Fibroblast of lung (primary cell): ENCODE measurements around the gene CD47. TPM values are rescaled to one million over a fixed set of nuclear protein-coding genes. Genes with fewer than 3 reads are reported as not detected.

ENCODE experiments used
- DNase-seq, 2 donors: peaks; one replicate each; pipeline versions ENCODE4 v3.0.0 to v3.0.0-alpha.2; 2010; ENCODE audit warnings: low read depth in 2 of 2
- H2AFZ ChIP-seq: 2 replicates; pipeline ENCODE4 v1.5.1; 2012; ENCODE audit warnings: low read length, control low read depth, inconsistent platforms
- H3K27ac ChIP-seq: 2 replicates; pipeline ENCODE4 v1.5.1; 2011; ENCODE audit warnings: low read length, control low read depth; ENCODE audit not compliant: insufficient read depth
- H3K27me3 ChIP-seq: 2 replicates; pipeline ENCODE4 v1.5.1; 2011; ENCODE audit warnings: mild to moderate bottlenecking, low read length; ENCODE audit not compliant: control insufficient read depth, insufficient read depth
- H3K36me3 ChIP-seq: 2 replicates; pipeline ENCODE4 v1.5.1; 2011; ENCODE audit warnings: low read length; ENCODE audit not compliant: control insufficient read depth, insufficient read depth
- H3K4me1 ChIP-seq: 2 replicates; pipeline ENCODE4 v1.5.1; 2011; ENCODE audit warnings: low read length; ENCODE audit not compliant: control insufficient read depth, insufficient read depth; ENCODE audit errors: extremely low read depth
- H3K4me2 ChIP-seq: 2 replicates; pipeline ENCODE4 v1.5.1; 2011; ENCODE audit warnings: low read length, control low read depth; ENCODE audit not compliant: insufficient read depth; ENCODE audit errors: extremely low read depth
- H3K4me3 ChIP-seq, 4 experiments: fragments of 200-600 bp in 1 of 4; sonication (generic) in 1 of 4; replicated peaks in 1 of 4; 2 replicates each; pipeline ENCODE4 v1.5.1; 2011 to 2016; ENCODE audit warnings: low read length in 4 of 4, low read depth in 3 of 4, mild to moderate bottlenecking in 3 of 4, control low read depth in 2 of 4, inconsistent platforms in 1 of 4, mixed read lengths in 1 of 4; ENCODE audit not compliant: insufficient read depth in 1 of 4; ENCODE audit errors: control extremely low read depth in 1 of 4
- H3K79me2 ChIP-seq: 2 replicates; pipeline ENCODE4 v1.5.1; 2012; ENCODE audit warnings: mild to moderate bottlenecking, low read length, inconsistent platforms; ENCODE audit not compliant: control insufficient read depth, insufficient read depth
- H3K9ac ChIP-seq: 2 replicates; pipeline ENCODE4 v1.5.1; 2011; ENCODE audit warnings: mild to moderate bottlenecking, low read length, control low read depth; ENCODE audit not compliant: insufficient read depth
- H3K9me3 ChIP-seq: 2 replicates; pipeline ENCODE4 v1.5.1; 2012; ENCODE audit warnings: low read depth, low read length; ENCODE audit not compliant: control insufficient read depth, insufficient read depth
- H4K20me1 ChIP-seq: 2 replicates; pipeline ENCODE4 v1.5.1; 2011; ENCODE audit warnings: low read length; ENCODE audit not compliant: control insufficient read depth, insufficient read depth; ENCODE audit errors: extremely low read depth
- EZH2 ChIP-seq: IDR thresholded peaks from 2 replicates; pipeline ENCODE4 v1.5.1; 2012; ENCODE audit warnings: low read length, control low read depth, mild to moderate bottlenecking; ENCODE audit errors: missing control alignments
- polyA plus RNA-seq, 2 donors: library from polyadenylated mRNA; depleted of rRNA in 1 of 2; stranded (reverse) in 1 of 2; unstranded in 1 of 2; fragments of >200 nt; gene quantifications; 2 replicates each; pipeline ENCODE4 v1.2.1, GENCODE V29; 2011 to 2012; ENCODE audit warnings: missing spikeins in 1 of 2
- total RNA-seq: library from RNA; depleted of rRNA; stranded (reverse); fragments of >200 nt; gene quantifications from 2 replicates; pipeline ENCODE4 v1.2.1, GENCODE V29; 2014
- TF ChIP-seq, protein P1 (sequence below), 2 donors: IDR thresholded peaks in 1 of 2; conservative IDR thresholded peaks in 1 of 2; 1 replicate in 1 of 2; 2 replicates in 1 of 2; pipeline ENCODE4 v1.5.1; 2011 to 2012; ENCODE audit warnings: low read length in 2 of 2, control low read depth in 1 of 2, inconsistent platforms in 1 of 2, low read depth in 1 of 2, mild to moderate bottlenecking in 1 of 2

CD47 gene
- total and polyA plus RNA-seq, 2 donors (not counting 1 experiment from before 2014, with no cell fraction given): 72.0 to 91.7 TPM

- TF ChIP-seq EZH2: no peak
- TF ChIP-seq, protein P1, sequence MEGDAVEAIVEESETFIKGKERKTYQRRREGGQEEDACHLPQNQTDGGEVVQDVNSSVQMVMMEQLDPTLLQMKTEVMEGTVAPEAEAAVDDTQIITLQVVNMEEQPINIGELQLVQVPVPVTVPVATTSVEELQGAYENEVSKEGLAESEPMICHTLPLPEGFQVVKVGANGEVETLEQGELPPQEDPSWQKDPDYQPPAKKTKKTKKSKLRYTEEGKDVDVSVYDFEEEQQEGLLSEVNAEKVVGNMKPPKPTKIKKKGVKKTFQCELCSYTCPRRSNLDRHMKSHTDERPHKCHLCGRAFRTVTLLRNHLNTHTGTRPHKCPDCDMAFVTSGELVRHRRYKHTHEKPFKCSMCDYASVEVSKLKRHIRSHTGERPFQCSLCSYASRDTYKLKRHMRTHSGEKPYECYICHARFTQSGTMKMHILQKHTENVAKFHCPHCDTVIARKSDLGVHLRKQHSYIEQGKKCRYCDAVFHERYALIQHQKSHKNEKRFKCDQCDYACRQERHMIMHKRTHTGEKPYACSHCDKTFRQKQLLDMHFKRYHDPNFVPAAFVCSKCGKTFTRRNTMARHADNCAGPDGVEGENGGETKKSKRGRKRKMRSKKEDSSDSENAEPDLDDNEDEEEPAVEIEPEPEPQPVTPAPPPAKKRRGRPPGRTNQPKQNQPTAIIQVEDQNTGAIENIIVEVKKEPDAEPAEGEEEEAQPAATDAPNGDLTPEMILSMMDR (conservative IDR thresholded peaks at IDR 0.05 in 1 of 2, IDR thresholded peaks at IDR 0.05 in 1 of 2; ENCODE audit: low read depth in 1 of 2, low read length in 2 of 2): no peak
- no peaks in the 10 kb centered on the region for H3K36me3 ChIP-seq
- no peak overlapping the region for H3K27ac ChIP-seq
- no peak overlapping the region for H3K4me2 ChIP-seq
- H3K9ac ChIP-seq: no peak overlapping the region
- peaks cover 5% of the 10 kb centered on the region for H3K4me1 ChIP-seq
- no peaks in the 10 kb centered on the region for H3K27me3 ChIP-seq
- H3K9me3 ChIP-seq: no peaks in the 10 kb centered on the region
- no peak overlapping the region for H2AFZ ChIP-seq
- no peak for DNase-seq
- H4K20me1 ChIP-seq: no peaks in the 10 kb centered on the region
- no peaks in the 10 kb centered on the region for H3K79me2 ChIP-seq
- no peak overlapping the region for H3K4me3 ChIP-seq
Observed at GRCh38 chr3:108035751-108036150, 55.1 kb downstream of the CD47 start.

GRCh38 chr3:108031895-108032294 lies 58.9 kb downstream of the CD47 start:
- no peak for DNase-seq
- H4K20me1 ChIP-seq: no peaks in the 10 kb centered on the region
- no peaks in the 10 kb centered on the region for H3K9me3 ChIP-seq
- TF ChIP-seq EZH2: no peak
- TF ChIP-seq, protein P1 (conservative IDR thresholded peaks at IDR 0.05 in 1 of 2, IDR thresholded peaks at IDR 0.05 in 1 of 2; ENCODE audit: low read depth in 1 of 2, low read length in 2 of 2): no peak
- no peaks in the 10 kb centered on the region for H3K4me1 ChIP-seq
- H3K27me3 ChIP-seq: no peaks in the 10 kb centered on the region
- H3K9ac ChIP-seq: no peak overlapping the region
- no peak overlapping the region for H3K4me2 ChIP-seq
- no peak overlapping the region for H2AFZ ChIP-seq
- no peak overlapping the region for H3K4me3 ChIP-seq
- H3K27ac ChIP-seq: no peak overlapping the region
- H3K36me3 ChIP-seq: no peaks in the 10 kb centered on the region
- no peaks in the 10 kb centered on the region for H3K79me2 ChIP-seq

- Histone ChIP-seq H3K4me1 (no peaks in the 10 kb centered on the region), H3K4me3 (no peak overlapping the region), H3K9me3 (no peaks in the 10 kb centered on the region), H3K36me3 (no peaks in the 10 kb centered on the region), H3K27me3 (no peaks in the 10 kb centered on the region), H4K20me1 (no peaks in the 10 kb centered on the region), H2AFZ (no peak overlapping the region), H3K4me2 (no peak overlapping the region), H3K27ac (no peak overlapping the region), H3K79me2 (no peaks in the 10 kb centered on the region), H3K9ac (no peak overlapping the region)
- TF ChIP-seq, protein P1 (conservative IDR thresholded peaks at IDR 0.05 in 1 of 2, IDR thresholded peaks at IDR 0.05 in 1 of 2; ENCODE audit: low read depth in 1 of 2, low read length in 2 of 2): no peak
- TF ChIP-seq EZH2: no peak
- no peak for DNase-seq
Observed at GRCh38 chr3:108030960-108031359, 59.9 kb downstream of the CD47 start.
